Heart left ventricle (tissue), 13 donors: Measurements from ENCODE around the gene TUBA8.

ENCODE experiments used
- POLR2A ChIP-seq, 2 donors: fragments of 450-650 bp; IDR thresholded peaks; one replicate each; pipeline ENCODE4 v1.6.1; 2017; ENCODE audit warnings: antibody characterized with exemption in 2 of 2, mild to moderate bottlenecking in 2 of 2, moderate library complexity in 2 of 2
- TF ChIP-seq, protein P1 (sequence below), 12 donors: fragments of 200-600 bp; sonication (generic) in 4 of 12; IDR thresholded peaks; one replicate each; pipeline versions ENCODE4 v1.5.0 to v1.8.0; 2018 to 2022; ENCODE audit warnings: antibody characterized with exemption in 12 of 12, mild to moderate bottlenecking in 5 of 12
- donor health status: ischemic (EF 13 %, LVEDD 7.1; RV severe dilation, severe dysfunction).
- donor health status: DM: no; HTN: yes; CAD: no.
- donor health status: DM: no; HTN: no; CAD: no.
- donor health status: ischemic (EF 25% LVEDD 6.9; RV normal size, moderate dysfunction).
- donor health status: ischemic (EF 25% LVEDD 5.7; RV mildly dilated, moderate dysfunction).
- donor health status: ischemic (EF 35%, LVEDD 5.7; RV mildly dilated, moderate dysfunction).
- donor health status: nonischemic (EF 11% LVEDD 7.7; RV severe dilation, severe dysfunction).
- donor health status: DM: yes; HTN: yes; CAD: no.
- donor health status: PGD.
- donor health status: ischemic (EF 29% LVEDD 5.4; RV normal size, mild dysfunction).
- donor health status: nonischemic (EF 23%, LVEDD 6.1; RV moderate dilation, normal function).

GRCh38 chr22:18091916-18092526, 18.6 kb upstream of the TUBA8 start:
- TF ChIP-seq, protein P1, sequence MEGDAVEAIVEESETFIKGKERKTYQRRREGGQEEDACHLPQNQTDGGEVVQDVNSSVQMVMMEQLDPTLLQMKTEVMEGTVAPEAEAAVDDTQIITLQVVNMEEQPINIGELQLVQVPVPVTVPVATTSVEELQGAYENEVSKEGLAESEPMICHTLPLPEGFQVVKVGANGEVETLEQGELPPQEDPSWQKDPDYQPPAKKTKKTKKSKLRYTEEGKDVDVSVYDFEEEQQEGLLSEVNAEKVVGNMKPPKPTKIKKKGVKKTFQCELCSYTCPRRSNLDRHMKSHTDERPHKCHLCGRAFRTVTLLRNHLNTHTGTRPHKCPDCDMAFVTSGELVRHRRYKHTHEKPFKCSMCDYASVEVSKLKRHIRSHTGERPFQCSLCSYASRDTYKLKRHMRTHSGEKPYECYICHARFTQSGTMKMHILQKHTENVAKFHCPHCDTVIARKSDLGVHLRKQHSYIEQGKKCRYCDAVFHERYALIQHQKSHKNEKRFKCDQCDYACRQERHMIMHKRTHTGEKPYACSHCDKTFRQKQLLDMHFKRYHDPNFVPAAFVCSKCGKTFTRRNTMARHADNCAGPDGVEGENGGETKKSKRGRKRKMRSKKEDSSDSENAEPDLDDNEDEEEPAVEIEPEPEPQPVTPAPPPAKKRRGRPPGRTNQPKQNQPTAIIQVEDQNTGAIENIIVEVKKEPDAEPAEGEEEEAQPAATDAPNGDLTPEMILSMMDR (IDR thresholded peaks at IDR 0.05) = peak in 5 of 12 donors; percentile 6 to 33 (median 25)
- peak in 1 of 2 donors; percentile 14 for TF ChIP-seq POLR2A (IDR thresholded peaks at IDR 0.05)
